ENCODE results near the gene HIP1R.
A peak's percentile ranks its signal among the peaks of the same experiment; 100 is the strongest.

HIP1R gene

GRCh38 chr12:122847921-122848421 is 12.7 kb downstream of the HIP1R start:
- no peaks in the 10 kb centered on the region for H3K27me3 ChIP-seq (ENCODE audit: control insufficient read depth in 2 of 2, insufficient read depth in 2 of 2, low read length in 2 of 2)
- H3K27ac ChIP-seq (ENCODE audit: low read depth in 2 of 2, low read length in 2 of 2): no peak overlapping the region
- H3K36me3 ChIP-seq (ENCODE audit: control insufficient read depth in 2 of 2, insufficient read depth in 2 of 2, low read length in 2 of 2): peaks cover 9 to 17% of the 10 kb centered on the region in 2 donors
- no peak overlapping the region for H3K4me3 ChIP-seq (ENCODE audit: low read length in 2 of 2)
- no peaks in the 10 kb centered on the region for H3K4me1 ChIP-seq (ENCODE audit: control insufficient read depth in 2 of 2, insufficient read depth in 2 of 2, low read length in 2 of 2)
- no peaks in the 10 kb centered on the region for H3K9me3 ChIP-seq (ENCODE audit: control insufficient read depth in 2 of 2, low read length in 2 of 2)
- no peak overlapping the region for H3K9ac ChIP-seq (ENCODE audit: low read depth in 1 of 2, low read length in 2 of 2)

GRCh38 chr12:122848471-122849351 is 13.5 kb downstream of the HIP1R start:
- Histone ChIP-seq H3K9me3 (ENCODE audit: control insufficient read depth in 2 of 2, low read length in 2 of 2) (no peaks in the 10 kb centered on the region), H3K27me3 (ENCODE audit: control insufficient read depth in 2 of 2, insufficient read depth in 2 of 2, low read length in 2 of 2) (no peaks in the 10 kb centered on the region), H3K27ac (ENCODE audit: low read depth in 2 of 2, low read length in 2 of 2) (no peak overlapping the region), H3K36me3 (ENCODE audit: control insufficient read depth in 2 of 2, insufficient read depth in 2 of 2, low read length in 2 of 2) (peaks cover 12 to 17% of the 10 kb centered on the region in 2 donors), H3K4me1 (ENCODE audit: control insufficient read depth in 2 of 2, insufficient read depth in 2 of 2, low read length in 2 of 2) (no peaks in the 10 kb centered on the region), H3K9ac (ENCODE audit: low read depth in 1 of 2, low read length in 2 of 2) (no peak overlapping the region), H3K4me3 (ENCODE audit: low read length in 2 of 2) (no peak overlapping the region)

GRCh38 chr12:122849352-122850047 is 14.2 kb downstream of the HIP1R start:
- Histone ChIP-seq H3K9ac (ENCODE audit: low read depth in 1 of 2, low read length in 2 of 2) (no peak overlapping the region), H3K27ac (ENCODE audit: low read depth in 2 of 2, low read length in 2 of 2) (no peak overlapping the region)

GRCh38 chr12:122850048-122850445 is 14.8 kb downstream of the HIP1R start:
- no peaks in the 10 kb centered on the region for H3K27me3 ChIP-seq (ENCODE audit: control insufficient read depth in 2 of 2, insufficient read depth in 2 of 2, low read length in 2 of 2)
- H3K9ac ChIP-seq (ENCODE audit: low read depth in 1 of 2, low read length in 2 of 2): no peak overlapping the region
- no peaks in the 10 kb centered on the region for H3K4me1 ChIP-seq (ENCODE audit: control insufficient read depth in 2 of 2, insufficient read depth in 2 of 2, low read length in 2 of 2)
- H3K36me3 ChIP-seq (ENCODE audit: control insufficient read depth in 2 of 2, insufficient read depth in 2 of 2, low read length in 2 of 2): peaks cover 14 to 20% of the 10 kb centered on the region in 2 donors
- no peaks in the 10 kb centered on the region for H3K9me3 ChIP-seq (ENCODE audit: control insufficient read depth in 2 of 2, low read length in 2 of 2)
- no peak overlapping the region for H3K4me3 ChIP-seq (ENCODE audit: low read length in 2 of 2)
- H3K27ac ChIP-seq (ENCODE audit: low read depth in 2 of 2, low read length in 2 of 2): no peak overlapping the region

More at GRCh38 chr12:122849352-122850047, 14.2 kb downstream of the HIP1R start:
- Histone ChIP-seq H3K9me3 (ENCODE audit: control insufficient read depth in 2 of 2, low read length in 2 of 2) (no peaks in the 10 kb centered on the region), H3K4me1 (ENCODE audit: control insufficient read depth in 2 of 2, insufficient read depth in 2 of 2, low read length in 2 of 2) (no peaks in the 10 kb centered on the region), H3K27me3 (ENCODE audit: control insufficient read depth in 2 of 2, insufficient read depth in 2 of 2, low read length in 2 of 2) (no peaks in the 10 kb centered on the region), H3K4me3 (ENCODE audit: low read length in 2 of 2) (no peak overlapping the region), H3K36me3 (ENCODE audit: control insufficient read depth in 2 of 2, insufficient read depth in 2 of 2, low read length in 2 of 2) (peaks cover 14 to 20% of the 10 kb centered on the region in 2 donors)

GRCh38 chr12:122850695-122851350 is 15.6 kb downstream of the HIP1R start:
- Histone ChIP-seq H3K27ac (ENCODE audit: low read depth in 2 of 2, low read length in 2 of 2) (no peak overlapping the region), H3K4me1 (ENCODE audit: control insufficient read depth in 2 of 2, insufficient read depth in 2 of 2, low read length in 2 of 2) (no peaks in the 10 kb centered on the region), H3K9ac (ENCODE audit: low read depth in 1 of 2, low read length in 2 of 2) (no peak overlapping the region), H3K36me3 (ENCODE audit: control insufficient read depth in 2 of 2, insufficient read depth in 2 of 2, low read length in 2 of 2) (peaks cover 14 to 22% of the 10 kb centered on the region in 2 donors), H3K4me3 (ENCODE audit: low read length in 2 of 2) (no peak overlapping the region), H3K9me3 (ENCODE audit: control insufficient read depth in 2 of 2, low read length in 2 of 2) (no peaks in the 10 kb centered on the region), H3K27me3 (ENCODE audit: control insufficient read depth in 2 of 2, insufficient read depth in 2 of 2, low read length in 2 of 2) (no peaks in the 10 kb centered on the region)

- Histone ChIP-seq H3K4me1 (ENCODE audit: control insufficient read depth in 2 of 2, insufficient read depth in 2 of 2, low read length in 2 of 2) (no peaks in the 10 kb centered on the region), H3K27me3 (ENCODE audit: control insufficient read depth in 2 of 2, insufficient read depth in 2 of 2, low read length in 2 of 2) (no peaks in the 10 kb centered on the region), H3K4me3 (ENCODE audit: low read length in 2 of 2) (no peak overlapping the region), H3K36me3 (ENCODE audit: control insufficient read depth in 2 of 2, insufficient read depth in 2 of 2, low read length in 2 of 2) (peaks cover 20 to 25% of the 10 kb centered on the region in 2 donors), H3K9ac (ENCODE audit: low read depth in 1 of 2, low read length in 2 of 2) (no peak overlapping the region), H3K9me3 (ENCODE audit: control insufficient read depth in 2 of 2, low read length in 2 of 2) (no peaks in the 10 kb centered on the region), H3K27ac (ENCODE audit: low read depth in 2 of 2, low read length in 2 of 2) (peak overlapping the region in 1 of 2 donors; percentile 7)
These were observed 16.6 kb downstream of the HIP1R start for GRCh38 chr12:122851820-122852219.

GRCh38 chr12:122852336-122853275 is 17.3 kb downstream of the HIP1R start:
- H3K4me1 ChIP-seq (ENCODE audit: control insufficient read depth in 2 of 2, insufficient read depth in 2 of 2, low read length in 2 of 2): no peaks in the 10 kb centered on the region
- H3K9ac ChIP-seq (ENCODE audit: low read depth in 1 of 2, low read length in 2 of 2): no peak overlapping the region

GRCh38 chr12:122853582-122854245 is 18.5 kb downstream of the HIP1R start:
- Histone ChIP-seq H3K9ac (ENCODE audit: low read depth in 1 of 2, low read length in 2 of 2) (no peak overlapping the region), H3K4me1 (ENCODE audit: control insufficient read depth in 2 of 2, insufficient read depth in 2 of 2, low read length in 2 of 2) (no peaks in the 10 kb centered on the region), H3K36me3 (ENCODE audit: control insufficient read depth in 2 of 2, insufficient read depth in 2 of 2, low read length in 2 of 2) (peaks cover 26% of the 10 kb centered on the region in 2 donors), H3K27me3 (ENCODE audit: control insufficient read depth in 2 of 2, insufficient read depth in 2 of 2, low read length in 2 of 2) (no peaks in the 10 kb centered on the region), H3K9me3 (ENCODE audit: control insufficient read depth in 2 of 2, low read length in 2 of 2) (no peaks in the 10 kb centered on the region), H3K4me3 (ENCODE audit: low read length in 2 of 2) (no peak overlapping the region), H3K27ac (ENCODE audit: low read depth in 2 of 2, low read length in 2 of 2) (no peak overlapping the region)

More at GRCh38 chr12:122852336-122853275, 17.3 kb downstream of the HIP1R start:
- H3K27me3 ChIP-seq (ENCODE audit: control insufficient read depth in 2 of 2, insufficient read depth in 2 of 2, low read length in 2 of 2): no peaks in the 10 kb centered on the region
- H3K4me3 ChIP-seq (ENCODE audit: low read length in 2 of 2): no peak overlapping the region
- no peaks in the 10 kb centered on the region for H3K9me3 ChIP-seq (ENCODE audit: control insufficient read depth in 2 of 2, low read length in 2 of 2)
- peaks cover 26 to 31% of the 10 kb centered on the region in 2 donors for H3K36me3 ChIP-seq (ENCODE audit: control insufficient read depth in 2 of 2, insufficient read depth in 2 of 2, low read length in 2 of 2)
- H3K27ac ChIP-seq (ENCODE audit: low read depth in 2 of 2, low read length in 2 of 2): peak overlapping the region in 1 of 2 donors; percentile 7

GRCh38 chr12:122854554-122854953 is 19.3 kb downstream of the HIP1R start:
- peaks cover 25 to 26% of the 10 kb centered on the region in 2 donors for H3K36me3 ChIP-seq (ENCODE audit: control insufficient read depth in 2 of 2, insufficient read depth in 2 of 2, low read length in 2 of 2)
- H3K4me3 ChIP-seq (ENCODE audit: low read length in 2 of 2): no peak overlapping the region
- no peak overlapping the region for H3K27ac ChIP-seq (ENCODE audit: low read depth in 2 of 2, low read length in 2 of 2)
- H3K9me3 ChIP-seq (ENCODE audit: control insufficient read depth in 2 of 2, low read length in 2 of 2): no peaks in the 10 kb centered on the region
- H3K4me1 ChIP-seq (ENCODE audit: control insufficient read depth in 2 of 2, insufficient read depth in 2 of 2, low read length in 2 of 2): no peaks in the 10 kb centered on the region
- no peaks in the 10 kb centered on the region for H3K27me3 ChIP-seq (ENCODE audit: control insufficient read depth in 2 of 2, insufficient read depth in 2 of 2, low read length in 2 of 2)
- no peak overlapping the region for H3K9ac ChIP-seq (ENCODE audit: low read depth in 1 of 2, low read length in 2 of 2)

Measured in mucosa of rectum (tissue), 2 donors.